K562 (cell line): Measurements from ENCODE around the gene PLEKHO1. TPM values are rescaled to one million over a fixed set of nuclear protein-coding genes. Genes with fewer than 3 reads are reported as not detected.
A peak's percentile ranks its signal among the peaks of the same experiment; 100 is the strongest.

Experiments
- ATAC-seq: fragments of 200-7000 bp; cut with Tn5 transposase; 3 replicates; pipeline ENCODE4 v1.9.1; 2020; ENCODE audit warnings: moderate library complexity
- BruUV-seq: library from RNA; stranded (reverse); fragments of 400-500 nt; replicated peaks from 2 replicates; lab custom pipeline; 2021; lab: Mats Ljungman, UMichigan
- CTCF ChIA-PET: fragments of 300-600 bp; formaldehyde crosslinking; extraction: SDS; loops from one replicate; lab custom pipeline; 2021; ENCODE audit warnings: low intra/inter-chr PET ratio; lab: Yijun Ruan, JAX
- POLR2A ChIA-PET: fragments of 300-600, 350-650 bp; sonication (Branson Sonifier 250); formaldehyde crosslinking; extraction: SDS; loops from one replicate; lab custom pipeline; 2021; ENCODE audit warnings: antibody characterized with exemption, inconsistent platforms; lab: Yijun Ruan, JAX
- DNase-seq, 4 experiments: peaks; one replicate each; pipeline versions ENCODE4 v3.0.0 to v3.0.0-alpha.2; 2011 to 2018; ENCODE audit warnings: low spot score in 3 of 4, mixed read lengths in 3 of 4; ENCODE audit errors: extremely low read depth in 1 of 4
- FAIRE-seq: peaks from 2 replicates; lab custom pipeline; 2011; peaks lifted over from hg19 to GRCh38; lab: Jason Lieb, UNC
- H2AFZ ChIP-seq: 2 replicates; pipeline ENCODE4 v1.6.0; 2011; ENCODE audit warnings: low read depth, low read length, control low read depth, inconsistent platforms
- H3K27ac ChIP-seq: fragments of 200-600 bp; 3 replicates; pipeline ENCODE4 v1.8.0; 2011; ENCODE audit warnings: low read depth, mild to moderate bottlenecking, control low read depth, inconsistent platforms, low read length, moderate library complexity, mixed read lengths; ENCODE audit errors: extremely low read depth
- H3K27me3 ChIP-seq, 2 experiments: fragments of 300-600 bp in 1 of 2; 2 replicates in 1 of 2; 3 replicates in 1 of 2; pipeline versions ENCODE4 v1.6.0 to v1.8.0; 2011; ENCODE audit warnings: inconsistent platforms in 2 of 2, low read length in 2 of 2, mild to moderate bottlenecking in 1 of 2, mixed read lengths in 1 of 2, moderate library complexity in 1 of 2; ENCODE audit not compliant: control insufficient read depth in 2 of 2, insufficient read depth in 2 of 2
- H3K36me3 ChIP-seq: fragments of 300-600 bp; 3 replicates; pipeline ENCODE4 v1.8.0; 2011; ENCODE audit warnings: mild to moderate bottlenecking, low read length, inconsistent platforms; ENCODE audit not compliant: control insufficient read depth, insufficient read depth
- H3K4me1 ChIP-seq, 2 experiments: fragments of 200-600 bp in 1 of 2; replicated peaks in 1 of 2; 2 replicates in 1 of 2; 3 replicates in 1 of 2; pipeline versions ENCODE4 v1.5.1 to v1.8.0; 2011; ENCODE audit warnings: inconsistent platforms in 2 of 2, low read length in 2 of 2, mild to moderate bottlenecking in 1 of 2, mixed read lengths in 1 of 2, moderate library complexity in 1 of 2; ENCODE audit not compliant: control insufficient read depth in 2 of 2, insufficient read depth in 2 of 2
- H3K4me2 ChIP-seq: 2 replicates; pipeline ENCODE4 v1.6.1; 2011; ENCODE audit warnings: low read length, control low read depth, inconsistent platforms, mixed read lengths; ENCODE audit not compliant: insufficient read depth
- H3K4me3 ChIP-seq: fragments of 200-600 bp; sonication (generic), shearing (Covaris generic); 2 replicates; pipeline ENCODE4 v1.5.1; 2016; ENCODE audit warnings: control low read depth, inconsistent platforms
- H3K79me2 ChIP-seq: fragments of 200-600 bp; 3 replicates; pipeline ENCODE4 v1.8.0; 2011; ENCODE audit warnings: low read length, inconsistent platforms; ENCODE audit not compliant: control insufficient read depth, insufficient read depth
- H3K9ac ChIP-seq, 2 experiments: 2 replicates each; pipeline versions ENCODE4 v1.6.0 to v1.6.1; 2011; ENCODE audit warnings: low read depth in 2 of 2, low read length in 2 of 2, control low read depth in 1 of 2, inconsistent platforms in 1 of 2, mild to moderate bottlenecking in 1 of 2, mixed read lengths in 1 of 2; ENCODE audit not compliant: insufficient read depth in 1 of 2
- H3K9me1 ChIP-seq: one replicate; pipeline ENCODE4 v1.6.0; 2011; ENCODE audit warnings: inconsistent platforms, mild to moderate bottlenecking, low read length, moderate library complexity; ENCODE audit not compliant: control insufficient read depth, insufficient read depth
- H3K9me3 ChIP-seq: replicated peaks from 2 replicates; pipeline ENCODE4 v1.5.1; 2011; ENCODE audit warnings: low read depth, low read length, inconsistent platforms; ENCODE audit not compliant: control insufficient read depth, insufficient read depth
- H4K20me1 ChIP-seq: replicated peaks from 2 replicates; pipeline ENCODE4 v1.6.1; 2011; ENCODE audit warnings: low read length, inconsistent platforms, mixed read lengths; ENCODE audit not compliant: control insufficient read depth, insufficient read depth
- ELK3 ChIP-seq: fragments of 450-650 bp; formaldehyde crosslinking; IDR thresholded peaks from 2 replicates; pipeline ENCODE4 v1.4.0; 2020; ENCODE audit warnings: mild to moderate bottlenecking
- MXD1 ChIP-seq: fragments of 250-450 bp; sonication (Bioruptor Pico); IDR thresholded peaks from 2 replicates; pipeline ENCODE4 v1.8.0; 2021; ENCODE audit warnings: borderline replicate concordance, mild to moderate bottlenecking, moderate library complexity; ENCODE audit not compliant: poor library complexity, severe bottlenecking
- POLR3A ChIP-seq: IDR thresholded peaks from 2 replicates; pipeline ENCODE4 v1.6.1; 2011; ENCODE audit warnings: borderline replicate concordance, mild to moderate bottlenecking, moderate library complexity; ENCODE audit not compliant: insufficient read length, insufficient read depth; ENCODE audit errors: extremely low read depth
- SETDB1 ChIP-seq: IDR thresholded peaks from one replicate; pipeline ENCODE4 v1.6.1; 2012; ENCODE audit warnings: low read length, control low read depth, inconsistent platforms
- WGBS: fragments of 100-300 bp; shearing (Covaris generic); methylation state at CpG from one replicate; pipeline ENCODE4 v1.1.6; 2016; ENCODE audit warnings: low coverage, mixed read lengths; ENCODE audit not compliant: insufficient coverage; ENCODE audit errors: missing lambda C conversion rate; 5-methylcytosine and 5-hydroxymethylcytosine counted together
- in situ Hi-C: fragments of 300-500 bp; cut with MboI; formaldehyde crosslinking; loops from 4 replicates; pipeline ENCODE4 v1.15.0; 2018; ENCODE audit warnings: inconsistent platforms, mixed read lengths
- intact Hi-C: fragments of 100-400 bp; cut with micrococcal nuclease; formaldehyde crosslinking; loops from 2 replicates; pipeline ENCODE4 v1.14.2; 2022
- polyA plus RNA-seq, 8 experiments: library from polyadenylated mRNA; depleted of rRNA in 4 of 8; stranded (reverse) in 5 of 8; unstranded in 3 of 8; fragments of >200 nt; fragmentation: Nextera tagmentation in 2 of 8; fragmentation: Illumina TruSeq in 1 of 8; extraction: Ambion mirVana in 2 of 8; extraction: Trizol in 1 of 8; gene quantifications; 2 replicates each; pipeline versions ENCODE4 v1.2.1 to v1.2.3, GENCODE V29; 2011 to 2014; ENCODE audit warnings: inconsistent platforms in 1 of 8, missing spikeins in 1 of 8
- total RNA-seq, 7 experiments: library from RNA; depleted of rRNA in 6 of 7; stranded (reverse); fragments of >200 nt in 6 of 7; fragmentation: Illumina TruSeq in 2 of 7; extraction: Trizol in 2 of 7; gene quantifications; 2 replicates each; pipeline versions ENCODE4 v1.2.1 to v1.2.3, GENCODE V29; 2011 to 2021; ENCODE audit warnings: low replicate concordance in 1 of 7
- TF ChIP-seq, protein P1 (sequence below): IDR thresholded peaks from 3 replicates; pipeline ENCODE4 v1.6.1; 2011; ENCODE audit warnings: borderline replicate concordance, mild to moderate bottlenecking, moderate library complexity; ENCODE audit not compliant: insufficient read length; ENCODE audit errors: extremely low read depth
- TF ChIP-seq, protein P2 (sequence below), 2 experiments: IDR thresholded peaks; 2 replicates each; pipeline ENCODE4 v1.6.1; 2011; ENCODE audit warnings: borderline replicate concordance in 1 of 2, control low read depth in 1 of 2, low read depth in 1 of 2, low read length in 1 of 2, mild to moderate bottlenecking in 1 of 2, mixed read lengths in 1 of 2, moderate library complexity in 1 of 2; ENCODE audit not compliant: insufficient read depth in 1 of 2, insufficient read length in 1 of 2, poor library complexity in 1 of 2, severe bottlenecking in 1 of 2; ENCODE audit errors: extremely low read depth in 1 of 2
- TF ChIP-seq, protein P3 (sequence below): fragments of 250-450 bp; sonication (Bioruptor Pico); IDR thresholded peaks from 2 replicates; pipeline ENCODE4 v1.5.0; 2022; ENCODE audit warnings: mild to moderate bottlenecking

PLEKHO1 gene
- total and polyA plus RNA-seq, 9 of the 15 experiments (the other 6 are each of a cell fraction or from before 2014, with no cell fraction given) = 0.39 to 16.2 (median 9.6) TPM

GRCh38 chr1:150160964-150161621 is 11.4 kb downstream of the PLEKHO1 start:
- POLR2A ChIA-PET = interaction anchor here (0.7 to 6.1 kb wide), 14 partner anchors 9 to 538 kb away, joined by 3 to 57 read pairs (median 4); partner anchors contain the start of gene PLEKHO1
- peak overlapping the region; percentile 91 for H2AFZ ChIP-seq
- peak overlapping the region; percentile 8 to 82; a peak in 2 of 4 replicates for H3K9ac ChIP-seq

More at GRCh38 chr1:150160964-150161621, 11.4 kb downstream of the PLEKHO1 start:
- Histone ChIP-seq H3K9me3 (no peaks in the 10 kb centered on the region), H3K4me2 (no peak overlapping the region), H3K79me2 (no peaks in the 10 kb centered on the region), H4K20me1 (no peaks in the 10 kb centered on the region), H3K9me1 (peaks cover 3% of the 10 kb centered on the region), H3K36me3 (peaks cover 12% of the 10 kb centered on the region; the same call in 2 of the 3 replicates), H3K4me3 (no peak overlapping the region), H3K27ac (peak overlapping the region; percentile 95), H3K4me1 (peaks cover 27 to 52% of the 10 kb centered on the region in 2 experiments), H3K27me3 (no peaks in the 10 kb centered on the region)
- BruUV-seq = no TSS peak
- TF ChIP-seq SETDB1 (no peak), ELK3 (CRISPR knock-in tag) (no peak), POLR3A (no peak), MXD1 (no peak)
- TF ChIP-seq, protein P1, sequence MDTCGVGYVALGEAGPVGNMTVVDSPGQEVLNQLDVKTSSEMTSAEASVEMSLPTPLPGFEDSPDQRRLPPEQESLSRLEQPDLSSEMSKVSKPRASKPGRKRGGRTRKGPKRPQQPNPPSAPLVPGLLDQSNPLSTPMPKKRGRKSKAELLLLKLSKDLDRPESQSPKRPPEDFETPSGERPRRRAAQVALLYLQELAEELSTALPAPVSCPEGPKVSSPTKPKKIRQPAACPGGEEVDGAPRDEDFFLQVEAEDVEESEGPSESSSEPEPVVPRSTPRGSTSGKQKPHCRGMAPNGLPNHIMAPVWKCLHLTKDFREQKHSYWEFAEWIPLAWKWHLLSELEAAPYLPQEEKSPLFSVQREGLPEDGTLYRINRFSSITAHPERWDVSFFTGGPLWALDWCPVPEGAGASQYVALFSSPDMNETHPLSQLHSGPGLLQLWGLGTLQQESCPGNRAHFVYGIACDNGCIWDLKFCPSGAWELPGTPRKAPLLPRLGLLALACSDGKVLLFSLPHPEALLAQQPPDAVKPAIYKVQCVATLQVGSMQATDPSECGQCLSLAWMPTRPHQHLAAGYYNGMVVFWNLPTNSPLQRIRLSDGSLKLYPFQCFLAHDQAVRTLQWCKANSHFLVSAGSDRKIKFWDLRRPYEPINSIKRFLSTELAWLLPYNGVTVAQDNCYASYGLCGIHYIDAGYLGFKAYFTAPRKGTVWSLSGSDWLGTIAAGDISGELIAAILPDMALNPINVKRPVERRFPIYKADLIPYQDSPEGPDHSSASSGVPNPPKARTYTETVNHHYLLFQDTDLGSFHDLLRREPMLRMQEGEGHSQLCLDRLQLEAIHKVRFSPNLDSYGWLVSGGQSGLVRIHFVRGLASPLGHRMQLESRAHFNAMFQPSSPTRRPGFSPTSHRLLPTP = no peak
- TF ChIP-seq, protein P2, sequence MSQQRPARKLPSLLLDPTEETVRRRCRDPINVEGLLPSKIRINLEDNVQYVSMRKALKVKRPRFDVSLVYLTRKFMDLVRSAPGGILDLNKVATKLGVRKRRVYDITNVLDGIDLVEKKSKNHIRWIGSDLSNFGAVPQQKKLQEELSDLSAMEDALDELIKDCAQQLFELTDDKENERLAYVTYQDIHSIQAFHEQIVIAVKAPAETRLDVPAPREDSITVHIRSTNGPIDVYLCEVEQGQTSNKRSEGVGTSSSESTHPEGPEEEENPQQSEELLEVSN (IDR thresholded peaks at IDR 0.05; ENCODE audit: borderline replicate concordance in 1 of 2, extremely low read depth in 1 of 2, insufficient read depth in 1 of 2, insufficient read length in 1 of 2, low read depth in 1 of 2, low read length in 1 of 2, poor library complexity in 1 of 2, severe bottlenecking in 1 of 2) = no peak
- TF ChIP-seq, protein P3, sequence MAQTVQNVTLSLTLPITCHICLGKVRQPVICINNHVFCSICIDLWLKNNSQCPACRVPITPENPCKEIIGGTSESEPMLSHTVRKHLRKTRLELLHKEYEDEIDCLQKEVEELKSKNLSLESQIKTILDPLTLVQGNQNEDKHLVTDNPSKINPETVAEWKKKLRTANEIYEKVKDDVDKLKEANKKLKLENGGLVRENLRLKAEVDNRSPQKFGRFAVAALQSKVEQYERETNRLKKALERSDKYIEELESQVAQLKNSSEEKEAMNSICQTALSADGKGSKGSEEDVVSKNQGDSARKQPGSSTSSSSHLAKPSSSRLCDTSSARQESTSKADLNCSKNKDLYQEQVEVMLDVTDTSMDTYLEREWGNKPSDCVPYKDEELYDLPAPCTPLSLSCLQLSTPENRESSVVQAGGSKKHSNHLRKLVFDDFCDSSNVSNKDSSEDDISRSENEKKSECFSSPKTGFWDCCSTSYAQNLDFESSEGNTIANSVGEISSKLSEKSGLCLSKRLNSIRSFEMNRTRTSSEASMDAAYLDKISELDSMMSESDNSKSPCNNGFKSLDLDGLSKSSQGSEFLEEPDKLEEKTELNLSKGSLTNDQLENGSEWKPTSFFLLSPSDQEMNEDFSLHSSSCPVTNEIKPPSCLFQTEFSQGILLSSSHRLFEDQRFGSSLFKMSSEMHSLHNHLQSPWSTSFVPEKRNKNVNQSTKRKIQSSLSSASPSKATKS (CRISPR knock-in tag) = no peak
- DNase-seq (no peak), ATAC-seq (no peak), FAIRE-seq (no peak)
- CTCF ChIA-PET = no interaction called here
- intact Hi-C loops (loop anchor here (10.0 kb wide), 1 partner anchor 266 kb away; the partner anchor contains the start of gene BOLA1), in situ Hi-C loops (no loop called here)
- 68% methylated on average over 5 of the region's 7 CpGs for WGBS
